ENCODE results near the gene JARID2. TPM values are rescaled to one million over a fixed set of nuclear protein-coding genes. Genes with fewer than 3 reads are reported as not detected.

Gene JARID2
- total and polyA plus RNA-seq, 2 of the 8 experiments (the other 6 are each of a cell fraction or from before 2014, with no cell fraction given) = 60.1 to 239 TPM

DNA sequence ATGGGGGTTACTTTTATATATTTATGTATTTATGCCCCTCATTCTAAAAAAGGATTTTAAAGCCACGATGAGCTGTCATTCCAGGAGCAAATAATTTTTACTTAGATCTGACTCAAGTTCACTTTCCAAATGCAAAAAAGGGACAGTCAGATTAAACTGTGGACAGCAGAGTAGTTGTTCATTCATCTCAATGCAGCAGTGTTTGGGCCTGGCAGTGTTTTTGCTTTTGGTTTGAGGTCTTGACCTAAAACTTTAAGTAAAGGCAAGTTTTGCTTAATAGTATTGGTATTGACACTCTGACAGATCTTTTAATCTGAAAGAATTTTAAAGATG lies 13.9 kb downstream of the JARID2 start:
- Histone ChIP-seq H3K79me2 (ENCODE audit: control insufficient read depth in 1 of 2, insufficient read depth in 2 of 2, low read length in 2 of 2) (peaks cover 88 to 99% of the 10 kb centered on the region in 2 experiments), H4K20me1 (replicated peaks in 1 of 2; ENCODE audit: control insufficient read depth in 1 of 2, insufficient read depth in 2 of 2, low read length in 2 of 2) (peaks cover 45 to 48% of the 10 kb centered on the region in 2 experiments), H3K4me2 (ENCODE audit: insufficient read depth in 1 of 2, low read depth in 2 of 2, low read length in 2 of 2) (peak overlapping the region in 1 of 2 experiments; percentile 41; a peak in 1 of 4 replicates)

More for the DNA sequence above, 13.9 kb downstream of the JARID2 start:
- Histone ChIP-seq H3K14ac (ENCODE audit: insufficient read length) (no peak overlapping the region), H3K27ac (ENCODE audit: low read depth, low read length) (no peak overlapping the region), H3K27me3 (replicated peaks in 1 of 4; ENCODE audit: control insufficient read depth in 3 of 4, extremely low read depth in 1 of 4, insufficient read depth in 3 of 4, low read length in 3 of 4) (no peaks in the 10 kb centered on the region), H3K9ac (replicated peaks in 1 of 4; ENCODE audit: extremely low read depth in 1 of 4, low read depth in 3 of 4, low read length in 3 of 4) (no peak overlapping the region), H2BK20ac (ENCODE audit: low read length) (no peak overlapping the region), H4K8ac (ENCODE audit: extremely low read depth, insufficient read depth, low read length) (no peak overlapping the region), H3K23ac (ENCODE audit: insufficient read length) (no peak overlapping the region), H3K4ac (replicated peaks; ENCODE audit: insufficient read length, low read depth, low read length) (no peak overlapping the region), H3K36me3 (ENCODE audit: control insufficient read depth in 2 of 4, insufficient read depth in 4 of 4, low read length in 3 of 4) (peaks cover 0 to 21% (median 0%) of the 10 kb centered on the region in 4 experiments; a peak in 3 of 8 replicates), H2AK5ac (ENCODE audit: low read depth, low read length) (no peak overlapping the region), H4K91ac (replicated peaks; ENCODE audit: insufficient read length, low read length) (no peak overlapping the region), H2BK15ac (ENCODE audit: low read length) (no peak overlapping the region), H3K9me3 (ENCODE audit: insufficient read depth in 2 of 2, low read depth in 1 of 2, low read length in 1 of 2) (no peaks in the 10 kb centered on the region), H2BK120ac (replicated peaks; ENCODE audit: low read depth, low read length) (no peak overlapping the region), H3K4me3 (ENCODE audit: extremely low read depth in 1 of 4, insufficient read depth in 2 of 4, low read depth in 3 of 4, low read length in 4 of 4) (no peak overlapping the region), H2AFZ (ENCODE audit: low read length) (no peak overlapping the region), H4K5ac (ENCODE audit: insufficient read length, low read depth, low read length) (no peak overlapping the region), H3K23me2 (ENCODE audit: low read depth, low read length) (peaks cover 2% of the 10 kb centered on the region; the same call in 1 of the 2 replicates), H3K56ac (replicated peaks; ENCODE audit: insufficient read length, low read depth, low read length) (no peak overlapping the region), H3K18ac (ENCODE audit: extremely low read depth, low read length) (no peak overlapping the region), H3K79me1 (ENCODE audit: low read depth, low read length) (0 out of 2 replicates have a peak, but pooled peaks cover 3% of the 10 kb centered on the region), H2BK5ac (ENCODE audit: low read depth, low read length) (no peak overlapping the region), H3K4me1 (replicated peaks in 1 of 4; ENCODE audit: control insufficient read depth in 3 of 4, insufficient read depth in 4 of 4, low read length in 3 of 4) (peaks cover 14 to 40% (median 34%) of the 10 kb centered on the region in 4 experiments), H2BK12ac (ENCODE audit: low read depth, low read length) (no peak overlapping the region)
- TF ChIP-seq, protein P1, sequence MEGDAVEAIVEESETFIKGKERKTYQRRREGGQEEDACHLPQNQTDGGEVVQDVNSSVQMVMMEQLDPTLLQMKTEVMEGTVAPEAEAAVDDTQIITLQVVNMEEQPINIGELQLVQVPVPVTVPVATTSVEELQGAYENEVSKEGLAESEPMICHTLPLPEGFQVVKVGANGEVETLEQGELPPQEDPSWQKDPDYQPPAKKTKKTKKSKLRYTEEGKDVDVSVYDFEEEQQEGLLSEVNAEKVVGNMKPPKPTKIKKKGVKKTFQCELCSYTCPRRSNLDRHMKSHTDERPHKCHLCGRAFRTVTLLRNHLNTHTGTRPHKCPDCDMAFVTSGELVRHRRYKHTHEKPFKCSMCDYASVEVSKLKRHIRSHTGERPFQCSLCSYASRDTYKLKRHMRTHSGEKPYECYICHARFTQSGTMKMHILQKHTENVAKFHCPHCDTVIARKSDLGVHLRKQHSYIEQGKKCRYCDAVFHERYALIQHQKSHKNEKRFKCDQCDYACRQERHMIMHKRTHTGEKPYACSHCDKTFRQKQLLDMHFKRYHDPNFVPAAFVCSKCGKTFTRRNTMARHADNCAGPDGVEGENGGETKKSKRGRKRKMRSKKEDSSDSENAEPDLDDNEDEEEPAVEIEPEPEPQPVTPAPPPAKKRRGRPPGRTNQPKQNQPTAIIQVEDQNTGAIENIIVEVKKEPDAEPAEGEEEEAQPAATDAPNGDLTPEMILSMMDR (IDR thresholded peaks at IDR 0.05; ENCODE audit: control extremely low read depth in 1 of 3, insufficient read depth in 1 of 3, low read depth in 1 of 3, low read length in 3 of 3) = no peak
- no peak for TF ChIP-seq POLR2AphosphoS5 (IDR thresholded peaks at IDR 0.05; ENCODE audit: low read depth, low read length)
- FAIRE-seq (no peak), DNase-seq (ENCODE audit: low read depth in 1 of 2, low spot score in 2 of 2) (no peak)
- WGBS, 2 experiments (ENCODE audit: extremely low coverage in 1 of 2, insufficient coverage in 1 of 2, insufficient read length in 1 of 2, insufficient replicate concordance in 2 of 2, low coverage in 1 of 2, low lambda C conversion rate in 2 of 2, missing lambda C conversion rate in 1 of 2) = 94% methylated on average over 1 of the region's 1 CpG; no CpG with 5 or more reads in 1 of the 2 experiments
- ChIA-PET POLR2A (ENCODE audit: partially characterized antibody) (interaction anchor here (0.9 to 1.4 kb wide), 2 partner anchors 14 to 246 kb away, joined by 3 to 4 read pairs; partner anchors contain the start of gene JARID2), CTCF (ENCODE audit: partially characterized antibody) (interaction anchor here (0.8 to 1.0 kb wide), 2 partner anchors 204 to 620 kb away, joined by 3 read pairs; no protein-coding TSS in a partner anchor)
